H1 (cell line): Measurements from ENCODE around the gene PLEKHH3. TPM values are rescaled to one million over a fixed set of nuclear protein-coding genes. Genes with fewer than 3 reads are reported as not detected.

Source experiments
- HDAC2 ChIP-seq, 2 experiments: fragments of 300-600 bp in 1 of 2; sonication (generic) in 1 of 2; IDR thresholded peaks; 2 replicates each; pipeline ENCODE4 v1.6.1; 2011 to 2012; ENCODE audit warnings: low read depth in 2 of 2, low read length in 2 of 2, mild to moderate bottlenecking in 2 of 2, moderate library complexity in 2 of 2, borderline replicate concordance in 1 of 2, inconsistent platforms in 1 of 2
- KDM4A ChIP-seq: IDR thresholded peaks from one replicate; pipeline ENCODE4 v1.7.1; 2012; ENCODE audit warnings: low read depth, mild to moderate bottlenecking, moderate library complexity, low read length, inconsistent platforms; ENCODE audit not compliant: severe bottlenecking
- SRF ChIP-seq: IDR thresholded peaks from 2 replicates; pipeline ENCODE4 v1.6.1; 2011; ENCODE audit warnings: mild to moderate bottlenecking, low read depth, low read length, moderate library complexity
- polyA plus RNA-seq, 7 experiments: library from polyadenylated mRNA; depleted of rRNA in 3 of 7; stranded (reverse) in 5 of 7; unstranded in 2 of 7; fragments of >200 nt in 5 of 7; fragments of 200-250 nt in 2 of 7; gene quantifications; 1 replicate in 5 of 7; 2 replicates in 1 of 7; 4 replicates in 1 of 7; pipeline versions ENCODE4 v1.2.1 to v1.2.3, GENCODE V29; 2011 to 2013; ENCODE audit warnings: missing spikeins in 2 of 7, mixed read lengths in 2 of 7
- total RNA-seq: library from RNA; stranded (reverse); fragmentation: NEBNext Ultra II Directional; extraction: Animal tissue kit (Norgen Biotek cat#: 25700); gene quantifications from 2 replicates; pipeline ENCODE4 v1.2.1, GENCODE V29; 2021
- TF ChIP-seq, protein P1 (sequence below): IDR thresholded peaks from 2 replicates; pipeline ENCODE4 v1.6.1; 2011; ENCODE audit warnings: low read length, improper control_type of control experiment

PLEKHH3 gene
- total and polyA plus RNA-seq, 2 of the 8 experiments (the other 6 are each of a cell fraction or from before 2014, with no cell fraction given) = 11.1 to 13.5 TPM

DNA sequence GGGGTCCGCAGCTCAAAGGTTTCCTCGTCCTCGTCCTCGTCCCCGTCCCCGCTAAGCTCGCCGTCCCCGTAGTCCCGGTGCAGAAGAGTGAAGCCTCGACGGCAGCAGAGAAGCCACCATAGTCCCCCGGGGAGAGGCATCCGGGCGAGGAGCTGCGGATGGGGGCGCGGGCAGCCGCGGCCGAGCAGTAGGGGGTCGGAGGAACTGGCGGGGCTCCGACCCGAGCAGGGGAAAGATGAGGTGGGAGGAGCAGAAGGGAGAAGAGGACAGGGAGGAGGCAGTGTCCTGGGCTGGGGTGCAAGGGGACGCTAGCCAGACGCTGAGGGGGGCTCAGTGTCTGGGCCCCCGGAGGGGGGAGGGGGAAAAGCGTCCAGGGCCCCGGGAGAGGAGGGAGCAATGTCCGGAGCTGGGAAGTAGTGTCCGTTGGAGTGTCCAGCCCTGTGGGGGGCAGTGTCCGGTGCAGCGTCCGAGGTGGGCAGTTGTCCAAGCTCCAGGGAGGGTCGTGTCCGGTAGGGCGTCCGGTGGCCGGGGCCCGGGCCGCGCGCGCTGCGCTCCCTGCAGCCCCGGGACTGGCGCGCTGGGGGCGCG lies at the start of gene PLEKHH3 (continued):
- TF ChIP-seq, protein P1, sequence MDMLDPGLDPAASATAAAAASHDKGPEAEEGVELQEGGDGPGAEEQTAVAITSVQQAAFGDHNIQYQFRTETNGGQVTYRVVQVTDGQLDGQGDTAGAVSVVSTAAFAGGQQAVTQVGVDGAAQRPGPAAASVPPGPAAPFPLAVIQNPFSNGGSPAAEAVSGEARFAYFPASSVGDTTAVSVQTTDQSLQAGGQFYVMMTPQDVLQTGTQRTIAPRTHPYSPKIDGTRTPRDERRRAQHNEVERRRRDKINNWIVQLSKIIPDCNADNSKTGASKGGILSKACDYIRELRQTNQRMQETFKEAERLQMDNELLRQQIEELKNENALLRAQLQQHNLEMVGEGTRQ = 0 out of 2 replicates have a peak, but pooled peaks have one; percentile 2
- TF ChIP-seq HDAC2 (IDR thresholded peaks at IDR 0.05; ENCODE audit: borderline replicate concordance in 1 of 2, low read depth in 2 of 2, low read length in 2 of 2) (0 out of 4 replicates have a peak, but pooled peaks of 1 of the 2 experiments have one; percentile 21), SRF (no peak), KDM4A (peak; percentile 91)
